CD4-positive, alpha-beta T cell (primary cell): ENCODE measurements around the gene GADD45A. TPM values are rescaled to one million over a fixed set of nuclear protein-coding genes. Genes with fewer than 3 reads are reported as not detected.

ENCODE experiments used
- ATAC-seq: fragments of 200-7000 bp; cut with Tn5 transposase; one replicate; pipeline ENCODE4 v1.10.0; 2022; ENCODE audit warnings: mild to moderate bottlenecking; ENCODE audit not compliant: poor library complexity
- CTCF ChIA-PET: fragments of 350-600 bp; sonication (Branson Sonifier 250); formaldehyde crosslinking; loops from one replicate; lab custom pipeline; 2021; ENCODE audit warnings: antibody characterized with exemption, inconsistent platforms; lab: Charles Lee
- POLR2A ChIA-PET: fragments of 350-600 bp; sonication (Branson Sonifier 250); formaldehyde crosslinking; loops from one replicate; lab custom pipeline; 2021; ENCODE audit warnings: antibody characterized with exemption, inconsistent platforms; lab: Charles Lee
- DNase-seq, 14 experiments: peaks; one replicate each; pipeline ENCODE4 v3.0.0-alpha.2; 2013 to 2020; ENCODE audit warnings: mixed read lengths in 2 of 14
- H3K27ac ChIP-seq, 2 donors: one replicate each; pipeline versions ENCODE4 v1.5.1 to v1.7.0; 2013; ENCODE audit warnings: low read length in 2 of 2, low read depth in 1 of 2, mild to moderate bottlenecking in 1 of 2
- H3K27me3 ChIP-seq, 2 experiments: 1 replicate in 1 of 2; 2 replicates in 1 of 2; pipeline versions ENCODE4 v1.6.1 to v1.7.0; 2013; ENCODE audit warnings: low read length in 2 of 2, control low read depth in 1 of 2, mild to moderate bottlenecking in 1 of 2, moderate library complexity in 1 of 2; ENCODE audit not compliant: insufficient read depth in 2 of 2, control insufficient read depth in 1 of 2
- H3K36me3 ChIP-seq: one replicate; pipeline ENCODE4 v1.6.1; 2013; ENCODE audit warnings: low read length, control low read depth; ENCODE audit not compliant: insufficient read depth
- H3K4me1 ChIP-seq: one replicate; pipeline ENCODE4 v1.6.1; 2013; ENCODE audit warnings: low read length, control low read depth; ENCODE audit not compliant: insufficient read depth
- H3K4me3 ChIP-seq: one replicate; pipeline ENCODE4 v1.5.1; 2013; ENCODE audit warnings: mild to moderate bottlenecking, low read length, moderate library complexity
- H3K9me3 ChIP-seq, 2 experiments: 1 replicate in 1 of 2; 2 replicates in 1 of 2; pipeline versions ENCODE4 v1.6.1 to v1.7.0; 2013; ENCODE audit warnings: low read length in 2 of 2, mild to moderate bottlenecking in 2 of 2, control low read depth in 1 of 2, moderate library complexity in 1 of 2; ENCODE audit not compliant: control insufficient read depth in 1 of 2, insufficient read depth in 1 of 2
- H3K27ac Mint-ChIP-seq: one replicate; pipeline ENCODE4 v1.8.0; 2020; ENCODE audit warnings: mixed read lengths
- H3K27me3 Mint-ChIP-seq: one replicate; pipeline ENCODE4 v1.8.0; 2021; ENCODE audit warnings: mixed read lengths
- H3K36me3 Mint-ChIP-seq: one replicate; pipeline ENCODE4 v1.8.0; 2021; ENCODE audit warnings: low read depth, mixed read lengths
- H3K4me1 Mint-ChIP-seq: one replicate; pipeline ENCODE4 v1.8.0; 2021; ENCODE audit warnings: low read depth, mixed read lengths
- H3K4me3 Mint-ChIP-seq: one replicate; pipeline ENCODE4 v1.8.0; 2020; ENCODE audit warnings: mild to moderate bottlenecking, mixed read lengths
- H3K9me3 Mint-ChIP-seq: one replicate; pipeline ENCODE4 v1.8.0; 2020; ENCODE audit warnings: mixed read lengths
- intact Hi-C, 2 experiments: fragments of 100-400 bp; cut with DNase I in 1 of 2; cut with micrococcal nuclease in 1 of 2; formaldehyde crosslinking; loops; one replicate each; pipeline versions ENCODE4 v1.15.1 to v1.9.0; 2023 to 2025; cut with DNase I, micrococcal nuclease
- total RNA-seq, 174 experiments: library from RNA in 2 of 174; stranded (reverse) in 2 of 174; gene quantifications; one replicate each; pipeline ENCODE4 v1.2.3 and lab custom pipeline; 2021 to 2026
- TF ChIP-seq, protein P1 (sequence below): fragments of 200-600 bp; IDR thresholded peaks from one replicate; pipeline ENCODE4 v1.8.0; 2022; ENCODE audit warnings: antibody characterized with exemption, mild to moderate bottlenecking

Gene GADD45A
- total RNA-seq, 2 experiments from 2014 or later: 136 to 140 TPM

- ChIA-PET POLR2A (interaction anchor here (0.9 kb wide), 1 partner anchor 10 kb away, joined by 4 read pairs; no protein-coding TSS in a partner anchor), CTCF (interaction anchor here (0.5 to 1.5 kb wide), 2 partner anchors 9 to 170 kb away, joined by 3 to 4 read pairs; no protein-coding TSS in a partner anchor)
- Mint-ChIP-seq H3K36me3 (peaks cover 12% of the 10 kb centered on the region), H3K27ac (no peak overlapping the region), H3K4me3 (no peak overlapping the region), H3K4me1 (peaks cover 28% of the 10 kb centered on the region), H3K27me3 (no peaks in the 10 kb centered on the region), H3K9me3 (no peaks in the 10 kb centered on the region)
- no peak for ATAC-seq
- TF ChIP-seq, protein P1, sequence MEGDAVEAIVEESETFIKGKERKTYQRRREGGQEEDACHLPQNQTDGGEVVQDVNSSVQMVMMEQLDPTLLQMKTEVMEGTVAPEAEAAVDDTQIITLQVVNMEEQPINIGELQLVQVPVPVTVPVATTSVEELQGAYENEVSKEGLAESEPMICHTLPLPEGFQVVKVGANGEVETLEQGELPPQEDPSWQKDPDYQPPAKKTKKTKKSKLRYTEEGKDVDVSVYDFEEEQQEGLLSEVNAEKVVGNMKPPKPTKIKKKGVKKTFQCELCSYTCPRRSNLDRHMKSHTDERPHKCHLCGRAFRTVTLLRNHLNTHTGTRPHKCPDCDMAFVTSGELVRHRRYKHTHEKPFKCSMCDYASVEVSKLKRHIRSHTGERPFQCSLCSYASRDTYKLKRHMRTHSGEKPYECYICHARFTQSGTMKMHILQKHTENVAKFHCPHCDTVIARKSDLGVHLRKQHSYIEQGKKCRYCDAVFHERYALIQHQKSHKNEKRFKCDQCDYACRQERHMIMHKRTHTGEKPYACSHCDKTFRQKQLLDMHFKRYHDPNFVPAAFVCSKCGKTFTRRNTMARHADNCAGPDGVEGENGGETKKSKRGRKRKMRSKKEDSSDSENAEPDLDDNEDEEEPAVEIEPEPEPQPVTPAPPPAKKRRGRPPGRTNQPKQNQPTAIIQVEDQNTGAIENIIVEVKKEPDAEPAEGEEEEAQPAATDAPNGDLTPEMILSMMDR: no peak
- H3K27me3 ChIP-seq: no peaks in the 10 kb centered on the region
- H3K36me3 ChIP-seq: no peaks in the 10 kb centered on the region
- intact Hi-C loops: loop anchor here in 1 of 2 experiments (5.0 to 10.0 kb wide), 2 partner anchors 750 to 1338 kb away; no protein-coding TSS in a partner anchor
- H3K27ac ChIP-seq: no peak overlapping the region
- H3K4me3 ChIP-seq: no peak overlapping the region
- H3K9me3 ChIP-seq: no peaks in the 10 kb centered on the region
- peak in 2 of 14 experiments; percentile 16 to 29 for DNase-seq
- peaks cover 17% of the 10 kb centered on the region for H3K4me1 ChIP-seq
Observed at GRCh38 chr1:67682659-67683197, 2.3 kb upstream of the GADD45A start.

- Mint-ChIP-seq H3K27me3 (no peaks in the 10 kb centered on the region), H3K9me3 (no peaks in the 10 kb centered on the region), H3K4me3 (peak overlapping the region; percentile 52), H3K4me1 (peaks cover 28% of the 10 kb centered on the region), H3K36me3 (peaks cover 13% of the 10 kb centered on the region), H3K27ac (peak overlapping the region; percentile 89)
- Histone ChIP-seq H3K4me1 (peaks cover 17% of the 10 kb centered on the region), H3K36me3 (no peaks in the 10 kb centered on the region), H3K27ac (no peak overlapping the region), H3K4me3 (no peak overlapping the region), H3K9me3 (no peaks in the 10 kb centered on the region), H3K27me3 (no peaks in the 10 kb centered on the region)
- TF ChIP-seq, protein P1: no peak
- ChIA-PET CTCF (interaction anchor here (1.5 kb wide), 1 partner anchor 8 kb away, joined by 4 read pairs; no protein-coding TSS in a partner anchor), POLR2A (interaction anchor here (3.3 to 3.7 kb wide), 3 partner anchors 9 to 253 kb away, joined by 11 to 74 read pairs (median 26); partner anchors contain the start of gene SERBP1)
- DNase-seq (peak in 2 of 14 experiments; percentile 19 to 29), ATAC-seq (no peak)
- intact Hi-C loops: loop anchor here in 1 of 2 experiments (5.0 to 10.0 kb wide), 2 partner anchors 751 to 1339 kb away; no protein-coding TSS in a partner anchor
Observed at GRCh38 chr1:67683316-67683715, 1.7 kb upstream of the GADD45A start.

DNA sequence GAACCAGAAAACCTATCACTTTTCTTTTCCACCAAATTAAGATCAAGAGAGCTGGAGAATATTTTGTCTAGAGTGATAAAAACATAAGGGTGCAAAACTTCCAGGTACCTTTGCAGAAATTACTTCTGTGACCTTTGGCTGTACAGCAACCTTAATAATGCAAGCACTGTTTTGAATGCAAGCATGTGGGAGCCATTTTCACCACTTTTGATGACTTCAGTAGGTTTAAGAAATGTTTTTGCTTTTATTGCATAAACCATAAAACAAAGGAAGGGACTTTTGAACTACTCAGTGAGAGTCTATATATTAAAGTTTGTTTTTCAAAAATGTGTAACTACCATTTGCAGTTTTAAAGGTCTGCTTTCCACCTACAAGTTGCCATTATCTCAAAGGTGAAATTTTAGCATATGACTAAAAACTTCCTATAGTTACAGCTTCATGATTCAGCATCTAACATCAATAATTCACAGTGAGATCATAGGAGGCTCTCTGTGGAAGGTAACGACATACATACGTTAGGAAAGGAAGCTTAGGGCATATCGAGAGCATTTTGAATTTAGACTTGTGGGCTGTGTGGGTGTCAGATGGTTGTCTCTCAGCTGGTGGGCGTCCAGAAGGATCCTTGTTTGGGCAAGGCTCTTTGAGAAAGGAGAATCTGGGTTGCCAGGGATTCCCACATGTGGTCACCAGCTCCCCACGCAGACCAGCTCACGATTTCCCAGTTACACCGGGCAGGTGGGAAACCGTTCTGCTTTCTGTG, 1.1 kb upstream of the GADD45A start:
- Histone ChIP-seq H3K4me1 (peaks cover 17% of the 10 kb centered on the region), H3K27ac (no peak overlapping the region), H3K9me3 (no peaks in the 10 kb centered on the region), H3K27me3 (no peaks in the 10 kb centered on the region), H3K36me3 (no peaks in the 10 kb centered on the region), H3K4me3 (peak overlapping the region; percentile 91)
- Mint-ChIP-seq H3K9me3 (no peaks in the 10 kb centered on the region), H3K27ac (peak overlapping the region; percentile 89), H3K4me1 (peaks cover 28% of the 10 kb centered on the region), H3K27me3 (no peaks in the 10 kb centered on the region), H3K36me3 (peaks cover 16% of the 10 kb centered on the region), H3K4me3 (peak overlapping the region; percentile 98)
- TF ChIP-seq, protein P1: no peak
- ChIA-PET POLR2A (interaction anchor here (0.8 to 3.7 kb wide), 11 partner anchors 10 to 1352 kb away, joined by 3 to 74 read pairs (median 9); partner anchors contain the start of genes DNAI4, MIER1, SERBP1 and SLC35D1), CTCF (interaction anchor here (1.1 to 1.8 kb wide), 3 partner anchors 8 to 122 kb away, joined by 3 to 5 read pairs (median 3); no protein-coding TSS in a partner anchor)
- DNase-seq (peak in 3 of 14 experiments; percentile 6 to 35 (median 33)), ATAC-seq (no peak)
- intact Hi-C loops: loop anchor here in 1 of 2 experiments (2.0 to 10.0 kb wide), 3 partner anchors 253 to 1339 kb away; partner anchors contain the start of gene SERBP1
